ENCODE data around the gene EDEM3. TPM values are rescaled to one million over a fixed set of nuclear protein-coding genes. Genes with fewer than 3 reads are reported as not detected.

EDEM3 gene
- total RNA-seq, 1 donor from 2014 or later = 46.2 TPM

Other genes with a start within 250 kb of the EDEM3 start
- gene NIBAN1, start 219.7 kb upstream of the EDEM3 start, total RNA-seq = 0.60 and 1.7 TPM in 2 replicates